Measurements from ENCODE around the gene MICALL2.
A peak's percentile ranks its signal among the peaks of the same experiment; 100 is the strongest.

GRCh38 chr7:1503816-1504775 lies 44.8 kb upstream of the MICALL2 start, which contains the start of gene INTS1:
- TF ChIP-seq CTCF (IDR thresholded peaks at IDR 0.05; ENCODE audit: poor library complexity, severe bottlenecking) (peak; percentile 99), POLR2AphosphoS5 (IDR thresholded peaks at IDR 0.05) (peak; percentile 79), EZH2 (IDR thresholded peaks at IDR 0.05; ENCODE audit: borderline replicate concordance, insufficient read depth, low read length, poor library complexity, severe bottlenecking) (no peak), EP300 (conservative IDR thresholded peaks at IDR 0.05; ENCODE audit: poor library complexity, severe bottlenecking) (peak; percentile 48)
- TF ChIP-seq, protein P1, sequence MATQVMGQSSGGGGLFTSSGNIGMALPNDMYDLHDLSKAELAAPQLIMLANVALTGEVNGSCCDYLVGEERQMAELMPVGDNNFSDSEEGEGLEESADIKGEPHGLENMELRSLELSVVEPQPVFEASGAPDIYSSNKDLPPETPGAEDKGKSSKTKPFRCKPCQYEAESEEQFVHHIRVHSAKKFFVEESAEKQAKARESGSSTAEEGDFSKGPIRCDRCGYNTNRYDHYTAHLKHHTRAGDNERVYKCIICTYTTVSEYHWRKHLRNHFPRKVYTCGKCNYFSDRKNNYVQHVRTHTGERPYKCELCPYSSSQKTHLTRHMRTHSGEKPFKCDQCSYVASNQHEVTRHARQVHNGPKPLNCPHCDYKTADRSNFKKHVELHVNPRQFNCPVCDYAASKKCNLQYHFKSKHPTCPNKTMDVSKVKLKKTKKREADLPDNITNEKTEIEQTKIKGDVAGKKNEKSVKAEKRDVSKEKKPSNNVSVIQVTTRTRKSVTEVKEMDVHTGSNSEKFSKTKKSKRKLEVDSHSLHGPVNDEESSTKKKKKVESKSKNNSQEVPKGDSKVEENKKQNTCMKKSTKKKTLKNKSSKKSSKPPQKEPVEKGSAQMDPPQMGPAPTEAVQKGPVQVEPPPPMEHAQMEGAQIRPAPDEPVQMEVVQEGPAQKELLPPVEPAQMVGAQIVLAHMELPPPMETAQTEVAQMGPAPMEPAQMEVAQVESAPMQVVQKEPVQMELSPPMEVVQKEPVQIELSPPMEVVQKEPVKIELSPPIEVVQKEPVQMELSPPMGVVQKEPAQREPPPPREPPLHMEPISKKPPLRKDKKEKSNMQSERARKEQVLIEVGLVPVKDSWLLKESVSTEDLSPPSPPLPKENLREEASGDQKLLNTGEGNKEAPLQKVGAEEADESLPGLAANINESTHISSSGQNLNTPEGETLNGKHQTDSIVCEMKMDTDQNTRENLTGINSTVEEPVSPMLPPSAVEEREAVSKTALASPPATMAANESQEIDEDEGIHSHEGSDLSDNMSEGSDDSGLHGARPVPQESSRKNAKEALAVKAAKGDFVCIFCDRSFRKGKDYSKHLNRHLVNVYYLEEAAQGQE (IDR thresholded peaks at IDR 0.05; ENCODE audit: borderline replicate concordance): peak; percentile 45

Measured in neural cell (in vitro differentiated cells).